GM18508 (cell line): ENCODE results near the gene ERGIC2.
"Not testable (repeated sequence)": the region's sequence is repeated elsewhere in the genome, so short reads cannot be mapped to it uniquely, and the experiment has no call there.

ENCODE experiments used
- ATAC-seq: cut with Tn5 transposase; IDR thresholded peaks from one replicate; pipeline ENCODE4 v1.9.1; 2021; ENCODE audit warnings: moderate number of reproducible peaks; ENCODE audit not compliant: insufficient read depth, unreplicated experiment

ERGIC2 gene

DNA sequence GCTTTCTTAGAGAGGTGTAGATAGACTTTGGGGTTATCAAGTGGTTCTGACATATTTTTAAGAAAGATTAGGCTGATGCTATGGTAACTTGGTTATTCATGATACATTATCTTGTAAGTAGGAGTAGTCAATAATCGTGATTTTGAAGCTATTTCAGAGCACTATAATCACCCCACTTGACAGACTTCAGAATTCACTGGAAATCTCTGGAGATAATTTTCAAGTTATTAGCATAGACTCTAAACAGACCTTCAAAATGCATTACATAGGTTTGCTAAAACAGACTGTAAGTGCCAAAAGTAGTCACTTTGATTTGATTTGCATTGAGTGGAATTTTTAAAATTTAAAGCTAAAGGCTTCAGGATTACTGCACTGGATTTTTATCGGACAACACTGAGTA is 74.3 kb downstream of the ERGIC2 start:
- no peak for ATAC-seq

DNA sequence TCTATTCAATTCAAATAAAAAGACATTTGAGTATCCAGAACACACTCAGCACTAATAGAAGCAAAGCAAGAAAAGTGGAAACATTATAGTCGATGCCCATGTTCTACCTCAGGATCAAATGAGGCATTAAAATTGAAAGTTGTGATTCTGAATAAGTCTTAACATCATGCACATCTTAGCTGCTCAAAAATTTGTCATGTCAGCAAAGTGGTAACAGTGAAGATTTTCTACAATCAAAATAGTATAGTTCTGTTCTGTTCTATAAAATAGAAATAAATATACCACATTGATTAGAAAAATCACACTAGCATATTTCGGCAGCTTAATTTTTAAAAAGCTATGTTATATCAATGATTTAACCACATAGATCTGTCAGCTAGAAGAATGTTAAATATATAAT is 74.7 kb downstream of the ERGIC2 start:
- ATAC-seq: no peak

DNA sequence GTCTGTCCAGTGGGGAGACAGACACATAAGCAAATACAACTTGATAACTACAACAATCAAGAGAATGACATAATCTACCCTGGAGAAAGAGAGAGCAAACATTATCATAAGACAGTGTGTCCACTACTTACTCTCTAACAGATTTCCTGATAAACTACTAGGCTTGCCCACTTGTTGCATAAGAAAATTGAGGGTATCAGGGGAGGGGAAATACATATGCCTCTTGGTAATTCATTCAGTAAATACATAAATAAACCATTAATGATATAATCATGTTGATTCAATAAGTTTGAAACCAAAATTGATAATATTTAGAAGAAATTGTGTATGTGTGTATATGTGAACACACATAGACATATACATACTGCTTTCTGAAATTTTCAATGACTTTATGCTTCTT is 76.6 kb downstream of the ERGIC2 start:
- ATAC-seq: no peak

DNA sequence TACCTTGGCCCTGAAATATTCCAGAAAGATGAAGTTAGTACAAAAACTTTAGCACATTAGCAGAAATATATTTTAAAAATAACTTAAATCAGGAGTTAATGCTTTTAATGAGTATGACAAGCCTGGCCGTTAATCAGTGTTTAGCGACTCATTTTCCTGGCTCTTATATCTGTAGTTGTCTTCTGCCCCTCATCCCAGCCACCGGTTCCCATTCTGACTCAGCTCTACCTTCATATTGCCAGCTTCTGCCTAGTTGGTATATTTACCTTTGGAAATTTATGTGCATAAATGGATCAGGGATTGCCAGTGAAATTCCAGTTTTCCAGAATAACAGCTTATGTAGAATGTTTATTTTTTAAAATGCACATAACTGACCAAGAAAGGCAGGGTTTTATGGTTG is 79.9 kb downstream of the ERGIC2 start:
- ATAC-seq: no peak

DNA sequence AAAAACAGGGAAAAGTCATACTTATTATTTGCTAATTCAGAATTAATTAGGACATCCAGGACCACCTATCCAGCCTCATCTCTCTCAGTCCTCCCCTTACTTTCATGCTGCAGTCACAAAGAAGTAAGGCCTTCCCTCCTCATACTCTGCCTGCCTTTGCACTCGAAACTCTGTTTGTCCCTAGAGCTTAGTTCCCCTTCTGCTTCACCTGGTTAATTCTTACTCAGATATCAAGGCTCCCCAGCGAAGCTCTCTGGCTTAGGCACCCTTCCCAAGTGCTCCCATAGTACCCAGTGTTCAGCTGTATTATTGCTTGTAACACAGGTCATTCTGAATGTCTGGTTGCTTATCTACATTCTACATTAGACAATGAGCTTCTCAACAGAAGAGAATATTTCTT is 81.3 kb downstream of the ERGIC2 start:
- no peak for ATAC-seq

DNA sequence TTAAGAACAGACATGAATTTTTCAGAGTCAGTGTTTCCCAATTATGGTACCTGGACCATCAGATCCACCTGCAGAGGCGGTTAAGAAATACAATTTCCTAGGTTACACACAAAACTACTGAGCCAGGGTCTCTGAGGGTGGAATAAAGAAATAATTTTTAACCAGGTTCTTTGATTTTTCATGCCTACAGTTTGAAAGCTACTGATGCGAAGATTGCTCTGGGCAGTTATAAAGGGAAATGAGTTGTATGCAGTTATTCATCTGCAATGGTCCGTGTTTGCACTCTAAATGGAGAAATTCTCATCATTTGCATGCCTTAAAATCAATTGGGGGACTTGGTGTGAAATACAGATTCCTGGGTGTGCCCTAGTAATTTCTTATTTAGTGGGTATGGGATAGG is 89.7 kb downstream of the ERGIC2 start:
- ATAC-seq: no peak

DNA sequence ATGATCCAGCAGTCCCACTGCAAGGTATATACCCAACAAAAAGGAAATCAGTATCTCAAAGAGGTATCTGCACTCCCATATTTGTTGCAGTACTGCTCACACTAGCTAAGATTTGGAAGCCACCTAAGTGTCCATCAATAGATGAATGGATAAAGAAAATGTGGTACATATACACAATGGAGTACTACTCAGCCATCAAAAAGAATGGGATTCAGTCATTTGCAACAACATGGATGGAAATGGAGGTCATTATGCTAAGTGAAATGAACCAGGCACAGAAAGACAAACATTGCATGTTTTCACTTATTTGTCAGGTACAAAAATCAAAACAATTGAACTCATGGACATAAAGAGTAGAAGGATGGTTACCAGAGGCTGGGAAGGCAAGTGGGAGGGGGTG is 90.5 kb downstream of the ERGIC2 start:
- not testable (repeated sequence) for ATAC-seq

DNA sequence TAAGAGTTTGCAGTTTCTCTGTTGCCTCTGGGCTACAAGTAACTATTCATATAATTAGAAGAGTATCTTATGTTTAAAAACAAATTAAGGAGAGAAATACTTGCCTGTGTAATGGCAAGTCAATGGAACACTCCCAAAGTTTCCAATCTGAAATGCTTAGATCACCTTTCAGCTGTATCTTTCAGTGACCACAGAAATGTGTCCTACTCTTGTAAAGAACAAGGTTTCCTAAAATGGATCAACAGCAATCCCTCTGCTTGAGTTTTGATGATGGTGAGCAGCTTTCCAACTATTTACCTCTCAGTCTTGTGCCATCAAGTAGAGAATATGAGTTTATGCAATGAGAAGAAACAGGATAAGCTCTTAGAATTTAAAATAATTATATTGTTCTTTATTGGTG is 92.9 kb downstream of the ERGIC2 start:
- no peak for ATAC-seq

DNA sequence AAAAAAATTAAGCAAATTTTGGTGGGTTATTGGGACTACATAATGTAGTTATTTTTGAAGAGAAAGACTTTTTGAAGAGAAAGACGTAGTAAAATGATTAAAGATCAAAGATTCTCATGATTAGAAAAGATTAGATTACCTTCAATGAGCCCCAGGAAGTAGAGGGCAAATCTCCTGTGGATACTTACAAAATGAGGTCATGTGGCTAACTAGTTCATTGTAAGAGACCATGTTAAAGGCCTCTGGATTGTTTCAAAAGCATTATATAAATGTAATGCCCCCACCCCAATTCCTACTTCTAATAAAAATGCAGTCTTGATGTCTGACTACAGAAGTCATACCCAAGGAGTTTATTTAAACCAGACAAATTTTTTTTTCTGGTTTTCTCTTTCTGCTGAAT is 93.3 kb downstream of the ERGIC2 start:
- ATAC-seq: no peak
